Measurements from ENCODE around the gene INTS6. TPM values are rescaled to one million over a fixed set of nuclear protein-coding genes. Genes with fewer than 3 reads are reported as not detected.

The INTS6 gene
- total RNA-seq, 1 donor from 2014 or later: 34.3 TPM

DNA sequence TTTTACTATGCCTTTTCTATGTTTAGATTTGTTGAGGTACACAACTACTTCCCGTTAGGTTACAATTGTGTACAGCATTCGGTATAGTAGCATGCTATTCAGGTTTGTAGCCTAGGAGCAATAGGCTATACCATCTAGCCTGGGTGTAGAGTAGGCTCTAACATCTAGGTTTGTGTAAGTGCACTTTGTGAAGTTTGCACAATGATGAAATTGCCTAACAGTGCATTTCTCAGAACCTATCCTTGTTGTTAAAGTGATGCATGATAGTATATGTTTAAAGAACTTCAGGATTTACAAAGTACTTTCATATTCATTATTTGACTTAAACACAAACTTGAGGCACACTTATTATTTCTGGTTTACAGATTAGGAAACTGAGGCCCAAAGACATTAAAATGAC is 124.9 kb downstream of the INTS6 start:
- no peak overlapping the region for H3K4me3 ChIP-seq
- DNase-seq (no peak), ATAC-seq (no peak)
- no peak overlapping the region for H3K27ac ChIP-seq
- TF ChIP-seq, protein P1, sequence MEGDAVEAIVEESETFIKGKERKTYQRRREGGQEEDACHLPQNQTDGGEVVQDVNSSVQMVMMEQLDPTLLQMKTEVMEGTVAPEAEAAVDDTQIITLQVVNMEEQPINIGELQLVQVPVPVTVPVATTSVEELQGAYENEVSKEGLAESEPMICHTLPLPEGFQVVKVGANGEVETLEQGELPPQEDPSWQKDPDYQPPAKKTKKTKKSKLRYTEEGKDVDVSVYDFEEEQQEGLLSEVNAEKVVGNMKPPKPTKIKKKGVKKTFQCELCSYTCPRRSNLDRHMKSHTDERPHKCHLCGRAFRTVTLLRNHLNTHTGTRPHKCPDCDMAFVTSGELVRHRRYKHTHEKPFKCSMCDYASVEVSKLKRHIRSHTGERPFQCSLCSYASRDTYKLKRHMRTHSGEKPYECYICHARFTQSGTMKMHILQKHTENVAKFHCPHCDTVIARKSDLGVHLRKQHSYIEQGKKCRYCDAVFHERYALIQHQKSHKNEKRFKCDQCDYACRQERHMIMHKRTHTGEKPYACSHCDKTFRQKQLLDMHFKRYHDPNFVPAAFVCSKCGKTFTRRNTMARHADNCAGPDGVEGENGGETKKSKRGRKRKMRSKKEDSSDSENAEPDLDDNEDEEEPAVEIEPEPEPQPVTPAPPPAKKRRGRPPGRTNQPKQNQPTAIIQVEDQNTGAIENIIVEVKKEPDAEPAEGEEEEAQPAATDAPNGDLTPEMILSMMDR (IDR thresholded peaks at IDR 0.05): no peak
- intact Hi-C loops (cut with DNase I): no loop called here
- H3K27me3 ChIP-seq: no peaks in the 10 kb centered on the region
- H3K4me1 ChIP-seq: no peaks in the 10 kb centered on the region
- no peaks in the 10 kb centered on the region for H3K9me3 ChIP-seq
- no peaks in the 10 kb centered on the region for H3K36me3 ChIP-seq

DNA sequence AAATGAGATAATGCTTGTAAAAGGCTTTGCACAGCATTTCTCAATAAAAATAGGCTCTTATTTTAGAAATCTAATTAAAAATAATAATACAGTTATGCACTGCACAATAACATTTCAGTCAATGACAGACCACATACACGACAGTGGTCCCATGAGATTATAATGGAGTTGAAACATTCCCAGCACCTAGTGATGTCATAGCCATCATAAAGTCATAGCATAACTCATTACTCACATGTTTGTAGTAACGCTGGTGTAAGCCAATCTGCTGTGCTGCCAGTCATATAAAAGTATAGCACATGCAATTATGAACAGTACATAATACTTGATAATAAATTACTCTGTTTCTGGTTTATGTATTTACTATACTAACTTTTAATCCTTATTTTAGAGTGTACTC is 126.1 kb downstream of the INTS6 start:
- intact Hi-C loops (cut with DNase I): no loop called here
- DNase-seq: no peak
- no peak overlapping the region for H3K4me3 ChIP-seq
- H3K27me3 ChIP-seq: no peaks in the 10 kb centered on the region
- H3K4me1 ChIP-seq: no peaks in the 10 kb centered on the region
- H3K9me3 ChIP-seq: no peaks in the 10 kb centered on the region
- ATAC-seq: no peak
- no peaks in the 10 kb centered on the region for H3K36me3 ChIP-seq
- no peak overlapping the region for H3K27ac ChIP-seq
- TF ChIP-seq, protein P1 (IDR thresholded peaks at IDR 0.05): no peak

DNA sequence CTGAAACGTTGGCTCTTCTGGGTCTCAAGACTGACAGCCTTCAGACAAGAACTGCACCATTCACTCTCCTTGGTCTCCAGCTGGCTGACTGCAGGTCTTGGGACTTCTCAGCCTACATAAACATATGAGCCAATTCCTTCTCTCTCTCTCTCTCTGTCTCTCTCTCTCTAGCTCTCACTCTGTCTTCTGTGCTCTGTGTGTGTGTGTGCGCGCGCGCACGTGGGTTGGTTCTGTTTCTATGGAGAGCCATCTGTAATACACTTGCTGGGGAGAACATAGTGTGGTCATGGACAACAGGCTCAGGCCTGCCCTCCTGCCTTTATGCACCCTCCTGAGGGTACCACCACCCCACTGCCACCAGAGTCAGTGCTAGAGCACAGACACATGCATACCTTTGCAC is 127.0 kb downstream of the INTS6 start:
- H3K27me3 ChIP-seq: no peaks in the 10 kb centered on the region
- DNase-seq (no peak), ATAC-seq (no peak)
- H3K9me3 ChIP-seq: no peaks in the 10 kb centered on the region
- TF ChIP-seq, protein P1 (IDR thresholded peaks at IDR 0.05): no peak
- H3K27ac ChIP-seq: no peak overlapping the region
- no peak overlapping the region for H3K4me3 ChIP-seq
- H3K4me1 ChIP-seq: no peaks in the 10 kb centered on the region
- intact Hi-C loops (cut with DNase I): no loop called here
- no peaks in the 10 kb centered on the region for H3K36me3 ChIP-seq

DNA sequence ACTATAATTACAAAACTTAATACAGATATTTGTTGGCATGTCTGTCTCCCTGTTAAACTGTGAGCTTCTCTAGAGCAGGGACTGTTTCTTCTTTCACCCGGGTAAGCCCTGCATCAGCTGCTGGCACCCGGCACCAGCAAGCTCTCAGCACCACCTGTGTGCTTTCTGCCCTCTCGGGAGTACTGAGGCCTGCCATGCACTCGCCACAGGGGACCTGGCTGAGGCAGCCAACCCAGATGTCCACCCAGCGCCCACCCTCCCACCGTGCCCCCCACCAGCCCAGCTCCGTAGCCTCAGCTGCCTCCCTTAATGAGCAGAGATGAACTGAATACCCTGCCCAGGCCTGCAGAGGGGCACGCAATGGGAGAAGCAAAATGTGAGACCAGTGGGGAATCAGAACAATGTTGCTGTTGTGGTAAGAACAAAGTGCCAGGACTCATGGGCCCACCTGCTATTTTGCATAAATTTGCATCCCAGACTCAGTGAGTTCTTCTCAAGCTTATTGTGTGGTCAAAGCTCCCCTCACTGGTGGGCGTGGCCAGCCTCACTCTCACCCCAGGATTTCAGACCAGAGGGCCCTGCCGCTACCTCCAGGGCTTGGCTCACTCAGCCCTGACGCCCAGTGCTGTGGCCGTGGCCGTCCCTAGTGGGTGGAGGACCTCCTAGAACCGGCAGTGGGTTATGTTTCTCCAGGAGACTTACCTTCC is 128.0 kb downstream of the INTS6 start:
- Histone ChIP-seq H3K9me3 (no peaks in the 10 kb centered on the region), H3K27ac (no peak overlapping the region), H3K36me3 (no peaks in the 10 kb centered on the region), H3K4me3 (no peak overlapping the region), H3K27me3 (no peaks in the 10 kb centered on the region), H3K4me1 (no peaks in the 10 kb centered on the region)
- TF ChIP-seq, protein P1 (IDR thresholded peaks at IDR 0.05): no peak
- no peak for DNase-seq
- intact Hi-C loops (cut with DNase I): no loop called here
- no peak for ATAC-seq

DNA sequence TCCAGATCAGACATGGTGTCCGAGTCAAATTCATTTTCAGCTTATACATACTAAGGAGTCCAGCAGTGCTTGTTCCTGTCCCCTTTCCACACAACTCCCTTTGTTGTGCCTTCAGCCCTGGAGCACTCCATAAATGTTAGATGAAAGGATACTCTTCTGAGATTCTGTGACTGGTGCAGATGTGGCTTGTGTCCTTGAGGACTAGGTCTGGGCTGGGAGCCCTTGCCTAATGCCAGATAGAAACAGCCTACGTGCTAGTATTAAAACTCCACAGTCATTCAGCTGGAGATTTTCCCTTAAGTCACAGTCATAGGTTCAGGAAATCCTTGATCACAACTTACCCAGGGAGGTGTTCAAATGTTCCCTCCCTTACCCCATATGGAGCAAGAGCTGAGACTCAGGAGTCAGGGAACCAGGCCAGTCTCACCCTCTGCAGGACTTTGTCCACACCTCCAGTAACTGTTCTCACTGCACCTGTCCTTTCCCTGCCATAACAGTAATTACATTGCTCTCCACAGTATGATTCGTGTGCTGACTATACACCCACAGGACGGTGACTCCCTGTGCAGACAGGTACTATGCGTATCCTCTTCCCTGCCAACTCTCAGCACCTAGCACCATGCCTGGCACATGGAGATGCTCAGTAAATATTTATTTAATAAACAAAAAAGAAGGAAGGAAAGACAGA is 128.9 kb downstream of the INTS6 start:
- no peak overlapping the region for H3K4me3 ChIP-seq
- H3K27me3 ChIP-seq: no peaks in the 10 kb centered on the region

More for the DNA sequence above, 128.9 kb downstream of the INTS6 start:
- DNase-seq: no peak
- H3K36me3 ChIP-seq: no peaks in the 10 kb centered on the region
- H3K27ac ChIP-seq: no peak overlapping the region
- intact Hi-C loops (cut with DNase I): no loop called here
- TF ChIP-seq, protein P1 (IDR thresholded peaks at IDR 0.05): no peak
- no peaks in the 10 kb centered on the region for H3K9me3 ChIP-seq
- no peaks in the 10 kb centered on the region for H3K4me1 ChIP-seq
- ATAC-seq: no peak
